Pulmonary artery endothelial cell (primary cell): Measurements from ENCODE around the gene SLC25A11. TPM values are rescaled to one million over a fixed set of nuclear protein-coding genes. Genes with fewer than 3 reads are reported as not detected.

Source experiments
- DNase-seq: peaks from one replicate; pipeline ENCODE4 v3.0.0-alpha.2; 2011; ENCODE audit warnings: low read depth, low spot score
- total RNA-seq: library from RNA; depleted of rRNA; stranded (reverse); fragments of >200 nt; gene quantifications from 2 replicates; pipeline ENCODE4 v1.2.3, GENCODE V29; 2014

The SLC25A11 gene
- total RNA-seq, 1 donor from 2014 or later = 61.6 TPM

- DNase-seq = no peak
These were observed 43.3 kb downstream of the SLC25A11 start for GRCh38 chr17:4896332-4897197.

- DNase-seq = no peak
These were observed 44.1 kb downstream of the SLC25A11 start for GRCh38 chr17:4895657-4896331.

GRCh38 chr17:4895121-4895520, 44.7 kb downstream of the SLC25A11 start:
- no peak for DNase-seq

- no peak for DNase-seq
These were observed 45.9 kb downstream of the SLC25A11 start for GRCh38 chr17:4893721-4894560.

- DNase-seq = no peak
These were observed 46.6 kb downstream of the SLC25A11 start for GRCh38 chr17:4893272-4893671.

GRCh38 chr17:4892499-4893221, 47.2 kb downstream of the SLC25A11 start:
- no peak for DNase-seq

- DNase-seq = no peak
These were observed 48.1 kb downstream of the SLC25A11 start for GRCh38 chr17:4891411-4892410.

GRCh38 chr17:4887581-4887980, 52.3 kb downstream of the SLC25A11 start:
- DNase-seq = no peak

Other genes with a start within 250 kb of the SLC25A11 start
- 16.0 and 27.6 TPM in 2 replicates for gene PELP1, start 235.9 kb downstream of the SLC25A11 start, total RNA-seq
- gene ARRB2, start 229.4 kb downstream of the SLC25A11 start, total RNA-seq = 7.7 and 8.7 TPM in 2 replicates
- 9.4 and 12.5 TPM in 2 replicates for gene MED11, start 208.6 kb downstream of the SLC25A11 start, total RNA-seq
- gene ZMYND15, start 200.2 kb downstream of the SLC25A11 start, total RNA-seq = 0.07 and 0.11 TPM in 2 replicates
- gene CXCL16, start 200.1 kb downstream of the SLC25A11 start, total RNA-seq = 2.4 and 7.4 TPM in 2 replicates
- gene TM4SF5, start 168.2 kb downstream of the SLC25A11 start, total RNA-seq = not detected in 2 replicates
- 0.32 and 0.40 TPM in 2 replicates for gene VMO1, start 153.7 kb downstream of the SLC25A11 start, total RNA-seq
- gene GLTPD2, start 151.1 kb downstream of the SLC25A11 start, total RNA-seq = not detected in 2 replicates
- 225 and 243 TPM in 2 replicates for gene PSMB6, start 143.9 kb downstream of the SLC25A11 start, total RNA-seq
- gene PLD2, start 132.9 kb downstream of the SLC25A11 start, total RNA-seq = 25.6 and 32.3 TPM in 2 replicates
- gene MINK1, start 106.7 kb downstream of the SLC25A11 start, total RNA-seq = 26.2 and 30.8 TPM in 2 replicates
- 0.71 and 0.92 TPM in 2 replicates for gene C17orf107, start 40.5 kb downstream of the SLC25A11 start, total RNA-seq
- 0.53 and 3.2 TPM in 2 replicates for gene CHRNE, start 36.9 kb downstream of the SLC25A11 start, total RNA-seq
- gene GP1BA, start 7.8 kb downstream of the SLC25A11 start, total RNA-seq = not detected in 2 replicates
- gene RNF167, start 222 bp upstream of the SLC25A11 start, total RNA-seq = 14.8 and 15.2 TPM in 2 replicates
- 518 and 651 TPM in 2 replicates for gene PFN1, start 8.5 kb upstream of the SLC25A11 start, total RNA-seq
- gene ENO3, start 11.1 kb upstream of the SLC25A11 start, total RNA-seq = 1.3 and 1.6 TPM in 2 replicates
- 58.8 and 65.3 TPM in 2 replicates for gene SPAG7, start 27.8 kb upstream of the SLC25A11 start, total RNA-seq
- 4.3 and 4.5 TPM in 2 replicates for gene CAMTA2, start 47.6 kb upstream of the SLC25A11 start, total RNA-seq
- gene INCA1, start 57.5 kb upstream of the SLC25A11 start, total RNA-seq = 0.13 and 0.28 TPM in 2 replicates
- 94.7 and 113 TPM in 2 replicates for gene KIF1C, start 57.9 kb upstream of the SLC25A11 start, total RNA-seq
- 0.07 TPM in 2 replicates for gene SLC52A1, start 95.4 kb upstream of the SLC25A11 start, total RNA-seq
- gene ZFP3, start 138.4 kb upstream of the SLC25A11 start, total RNA-seq = 1.1 and 1.9 TPM in 2 replicates
- 6.3 and 7.6 TPM in 2 replicates for gene ZNF232, start 171.8 kb upstream of the SLC25A11 start, total RNA-seq
- not detected in 2 replicates for gene USP6, start 176.0 kb upstream of the SLC25A11 start, total RNA-seq